Stimulated activated naive B cell treated with anti-CD40 and anti-IgM and Interleukin-4, amounts not matched to agents 10 μg/mL and 1 μg/mL and 100 μg/mL, for 72 hours (primary cell): ENCODE data around the gene RESF1.

Experiments used
- ATAC-seq, 2 donors: fragments of 150-1000 bp; cut with Tn5 transposase; replicated peaks; 2 replicates each; pipeline ENCODE4 v1.10.0; 2021; ENCODE audit warnings: moderate library complexity in 1 of 2
- DNase-seq: peaks from one replicate; pipeline ENCODE4 v3.0.0; 2021
- H3K27ac Mint-ChIP-seq: one replicate; pipeline ENCODE4 v1.8.0; 2022; ENCODE audit warnings: mild to moderate bottlenecking, mixed read lengths
- H3K27me3 Mint-ChIP-seq, 2 donors: one replicate each; pipeline ENCODE4 v1.8.0; 2022; ENCODE audit warnings: mixed read lengths in 2 of 2
- H3K36me3 Mint-ChIP-seq, 2 donors: one replicate each; pipeline ENCODE4 v1.8.0; 2022; ENCODE audit warnings: mixed read lengths in 2 of 2, mild to moderate bottlenecking in 1 of 2
- H3K4me1 Mint-ChIP-seq, 2 donors: one replicate each; pipeline ENCODE4 v1.8.0; 2022; ENCODE audit warnings: mixed read lengths in 2 of 2, mild to moderate bottlenecking in 1 of 2
- H3K4me3 Mint-ChIP-seq, 2 donors: one replicate each; pipeline ENCODE4 v1.8.0; 2022; ENCODE audit warnings: mild to moderate bottlenecking in 2 of 2, mixed read lengths in 2 of 2, moderate library complexity in 1 of 2
- H3K9me3 Mint-ChIP-seq, 2 donors: one replicate each; pipeline ENCODE4 v1.8.0; 2022; ENCODE audit warnings: mixed read lengths in 2 of 2, mild to moderate bottlenecking in 1 of 2

RESF1 gene

DNA sequence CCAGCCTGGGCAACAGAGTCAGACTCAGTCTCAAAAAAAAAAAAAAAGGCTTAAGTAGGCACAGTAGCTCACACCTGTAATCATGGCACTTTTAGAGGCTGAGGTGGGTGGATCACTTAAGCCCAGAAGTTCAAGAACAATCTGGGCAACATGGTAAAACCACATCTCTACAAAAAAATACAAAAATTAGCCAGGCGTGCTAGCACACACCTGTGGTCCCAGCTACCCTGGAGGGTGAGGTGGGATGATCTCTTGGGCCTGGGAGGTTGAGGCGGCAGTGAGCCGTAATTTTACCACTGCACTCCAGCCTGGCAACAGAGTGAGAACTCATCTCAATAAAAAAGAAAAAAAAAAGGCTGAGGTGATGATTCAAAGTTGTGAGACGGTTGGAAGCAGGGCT lies 9.1 kb upstream of the RESF1 start:
- DNase-seq = no peak
- Mint-ChIP-seq H3K36me3 (peaks cover 39 to 60% of the 10 kb centered on the region in 2 donors), H3K9me3 (peaks cover 21 to 27% of the 10 kb centered on the region in 2 donors), H3K27me3 (no peaks in the 10 kb centered on the region), H3K4me3 (no peak overlapping the region), H3K4me1 (peaks cover 30 to 44% of the 10 kb centered on the region in 2 donors), H3K27ac (no peak overlapping the region)
- peak in 1 of 2 donors; percentile 18 for ATAC-seq

DNA sequence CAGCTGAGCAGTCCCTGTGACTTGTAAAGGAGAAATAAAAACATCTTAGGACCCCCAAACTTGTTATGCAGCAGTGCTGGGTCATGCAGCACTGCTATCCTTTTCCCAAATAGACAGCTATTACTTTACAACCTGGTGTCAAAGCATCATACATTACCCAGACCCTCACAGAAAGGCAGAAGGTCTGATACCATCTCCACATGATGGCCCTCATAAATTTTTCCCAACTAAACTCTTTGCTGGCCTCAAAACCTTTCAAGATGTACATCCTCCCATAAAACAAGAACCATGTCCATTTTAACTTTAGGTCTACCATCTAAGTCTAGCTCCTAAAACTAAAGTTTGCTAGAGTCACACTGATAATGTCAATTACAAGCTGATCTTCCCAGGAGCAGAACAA lies 8.7 kb upstream of the RESF1 start:
- H3K27ac Mint-ChIP-seq = peak overlapping the region; percentile 42
- DNase-seq (no peak), ATAC-seq (no peak)
- H3K4me1 Mint-ChIP-seq = peaks cover 34 to 48% of the 10 kb centered on the region in 2 donors
- no peak overlapping the region for H3K4me3 Mint-ChIP-seq
- no peaks in the 10 kb centered on the region for H3K27me3 Mint-ChIP-seq
- peaks cover 42 to 63% of the 10 kb centered on the region in 2 donors for H3K36me3 Mint-ChIP-seq
- peaks cover 24 to 27% of the 10 kb centered on the region in 2 donors for H3K9me3 Mint-ChIP-seq

DNA sequence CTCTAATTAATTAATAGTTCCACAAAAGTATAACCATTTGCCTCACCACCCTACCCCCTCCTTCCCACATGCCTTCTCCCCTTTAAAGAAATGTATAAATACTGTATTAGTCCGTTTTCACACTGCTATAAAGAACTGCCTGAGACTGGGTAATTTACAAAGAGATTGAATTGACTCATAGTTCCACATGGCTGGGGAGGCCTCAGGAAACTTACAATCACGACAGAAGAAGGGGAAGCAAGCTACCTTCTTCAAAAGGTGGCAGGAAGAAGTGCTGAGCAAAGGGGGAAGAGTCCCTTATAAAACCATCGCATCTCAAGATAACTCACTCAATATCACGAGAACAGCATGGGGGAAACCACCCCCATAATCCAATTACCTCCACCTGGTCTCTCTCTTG lies 8.2 kb upstream of the RESF1 start:
- DNase-seq (peak; percentile 35), ATAC-seq (peak; percentile 89 to 92)
- Mint-ChIP-seq H3K36me3 (peaks cover 43 to 61% of the 10 kb centered on the region in 2 donors), H3K4me1 (peaks cover 37 to 51% of the 10 kb centered on the region in 2 donors), H3K27ac (peak overlapping the region; percentile 85), H3K4me3 (peak overlapping the region; percentile 33 to 61), H3K27me3 (no peaks in the 10 kb centered on the region), H3K9me3 (peaks cover 24 to 27% of the 10 kb centered on the region in 2 donors)

DNA sequence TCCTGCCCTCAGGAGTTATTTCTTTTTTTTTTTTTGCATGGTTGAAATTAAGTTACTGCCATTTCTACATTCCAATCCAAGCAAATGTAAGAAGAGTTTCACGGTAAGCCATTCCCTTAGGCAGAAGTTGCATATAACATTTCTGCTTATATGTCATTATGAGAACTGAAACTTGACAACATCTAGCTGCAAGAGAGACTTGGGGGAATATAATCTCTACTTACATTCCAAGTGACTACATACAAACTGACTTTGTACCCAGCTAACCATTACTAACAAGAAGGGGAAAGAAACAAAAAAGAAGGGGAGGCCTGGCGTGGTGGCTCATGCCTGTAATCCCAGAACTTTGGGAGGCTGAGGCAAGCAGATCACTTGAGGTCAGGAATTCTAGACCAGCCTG lies 7.3 kb upstream of the RESF1 start:
- no peak overlapping the region for H3K4me3 Mint-ChIP-seq
- no peaks in the 10 kb centered on the region for H3K27me3 Mint-ChIP-seq
- H3K36me3 Mint-ChIP-seq = peaks cover 48 to 69% of the 10 kb centered on the region in 2 donors
- H3K27ac Mint-ChIP-seq = peak overlapping the region; percentile 16
- ATAC-seq (peak in 1 of 2 donors; percentile 41), DNase-seq (no peak)
- peaks cover 27 to 31% of the 10 kb centered on the region in 2 donors for H3K9me3 Mint-ChIP-seq
- peaks cover 41 to 60% of the 10 kb centered on the region in 2 donors for H3K4me1 Mint-ChIP-seq

DNA sequence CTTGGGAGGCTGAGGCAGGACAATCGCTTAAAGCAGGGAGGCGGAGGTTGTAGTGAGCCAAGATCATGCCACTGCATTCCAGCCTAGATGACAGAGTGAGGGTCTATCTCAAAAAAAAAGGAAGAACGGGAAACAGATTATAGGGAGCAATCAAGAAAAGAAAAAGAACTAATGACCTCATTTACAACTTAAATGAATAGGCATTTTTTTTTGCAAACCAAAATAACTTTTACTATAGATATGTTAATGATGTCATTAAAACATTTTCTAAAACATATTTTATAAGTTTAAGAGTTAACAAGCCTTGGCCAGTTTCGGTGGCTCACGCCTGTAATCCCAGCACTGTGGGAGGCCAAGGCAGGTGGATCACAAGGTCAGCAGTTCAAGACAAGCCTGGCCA lies 6.8 kb upstream of the RESF1 start:
- Mint-ChIP-seq H3K4me3 (no peak overlapping the region), H3K4me1 (peaks cover 43 to 65% of the 10 kb centered on the region in 2 donors), H3K27ac (no peak overlapping the region), H3K9me3 (peaks cover 25 to 28% of the 10 kb centered on the region in 2 donors), H3K27me3 (no peaks in the 10 kb centered on the region), H3K36me3 (peaks cover 48 to 70% of the 10 kb centered on the region in 2 donors)
- ATAC-seq (no peak), DNase-seq (no peak)

DNA sequence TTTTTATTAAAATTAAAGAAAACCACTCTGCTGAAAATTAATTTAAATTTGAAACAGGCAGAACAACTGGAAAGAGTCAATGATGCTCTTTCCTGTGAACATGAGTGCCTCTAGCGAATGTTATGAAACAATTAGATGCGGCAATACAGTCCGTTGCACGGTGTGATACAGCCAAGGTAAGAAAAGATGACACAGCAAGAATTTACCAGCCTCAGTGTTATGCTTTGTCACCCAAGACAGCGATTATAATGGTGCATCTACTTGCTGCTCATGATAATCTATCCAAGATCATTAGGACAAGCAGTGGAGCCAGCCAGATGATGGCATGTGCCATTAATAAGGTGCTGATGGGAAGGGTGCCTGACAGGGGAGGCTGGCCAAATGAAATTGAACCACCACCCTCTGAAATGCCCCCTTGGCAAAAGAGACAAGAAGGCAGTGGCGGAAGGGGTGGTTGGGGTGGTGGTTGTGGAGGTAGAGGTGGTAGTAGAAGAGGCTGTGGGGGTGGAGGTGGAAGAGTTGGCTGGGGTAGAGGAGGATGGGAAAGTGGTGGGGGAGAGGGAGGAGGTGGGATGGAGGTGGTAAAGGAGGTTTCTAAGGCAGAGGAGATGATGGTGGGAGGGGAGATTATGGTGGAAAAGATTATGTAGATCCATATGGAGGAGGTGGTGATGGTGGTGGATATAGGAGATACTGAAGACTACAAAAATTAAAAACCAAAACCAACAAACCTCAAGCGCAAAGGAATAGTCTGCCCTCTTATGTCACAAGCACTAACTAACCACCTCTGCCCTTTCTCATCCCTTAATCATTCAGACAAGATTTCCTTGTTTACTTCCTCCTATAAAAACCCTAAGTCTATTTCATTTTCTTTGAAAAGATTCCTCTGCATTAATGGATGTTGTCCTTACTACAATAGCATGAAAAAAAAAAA lies 4.0 kb upstream of the RESF1 start:
- peaks cover 14 to 16% of the 10 kb centered on the region in 2 donors for H3K9me3 Mint-ChIP-seq
- ATAC-seq = no peak
- H3K27ac Mint-ChIP-seq = peak overlapping the region; percentile 75
- peak overlapping the region in 1 of 2 donors; percentile 31 for H3K4me3 Mint-ChIP-seq
- H3K27me3 Mint-ChIP-seq = no peaks in the 10 kb centered on the region
- H3K4me1 Mint-ChIP-seq = peaks cover 37 to 66% of the 10 kb centered on the region in 2 donors
- DNase-seq = no peak
- H3K36me3 Mint-ChIP-seq = peaks cover 36 to 60% of the 10 kb centered on the region in 2 donors

DNA sequence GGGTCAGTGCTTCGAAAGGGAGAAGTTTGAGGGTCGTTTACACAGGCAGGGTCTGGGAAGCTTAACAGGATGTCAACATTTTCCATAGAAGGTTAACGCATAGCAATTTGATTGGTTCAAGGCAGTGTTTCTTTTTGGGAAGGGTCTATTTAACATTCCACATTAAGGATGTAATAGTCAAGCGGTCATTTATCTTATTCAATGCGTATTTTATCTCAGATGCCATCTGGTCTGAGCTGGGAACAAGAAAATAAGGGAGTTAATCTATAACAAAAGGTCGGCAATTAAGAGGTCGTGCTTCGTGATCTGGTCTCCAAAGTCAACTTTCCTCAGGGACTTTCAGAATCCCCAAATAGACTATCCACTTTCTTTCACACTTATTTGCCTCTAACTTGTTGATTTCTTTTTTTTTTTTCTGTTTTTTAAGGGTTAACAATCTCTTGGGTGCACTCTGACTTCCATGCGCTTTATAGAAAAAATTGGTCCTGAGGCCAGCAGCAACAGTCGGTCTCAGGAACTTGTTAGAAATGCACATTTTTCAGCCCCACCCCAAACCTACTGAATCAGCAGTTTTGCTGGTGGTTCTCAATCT lies 550 bp upstream of the RESF1 start:
- peaks cover 38 to 79% of the 10 kb centered on the region in 2 donors for H3K4me1 Mint-ChIP-seq
- H3K36me3 Mint-ChIP-seq = peaks cover 30 to 64% of the 10 kb centered on the region in 2 donors
- peak overlapping the region; percentile 90 to 96 for H3K4me3 Mint-ChIP-seq
- ATAC-seq = no peak
- H3K27me3 Mint-ChIP-seq = no peaks in the 10 kb centered on the region
- no peak for DNase-seq
- peak overlapping the region; percentile 94 for H3K27ac Mint-ChIP-seq
- peaks cover 4 to 8% of the 10 kb centered on the region in 2 donors for H3K9me3 Mint-ChIP-seq

DNA sequence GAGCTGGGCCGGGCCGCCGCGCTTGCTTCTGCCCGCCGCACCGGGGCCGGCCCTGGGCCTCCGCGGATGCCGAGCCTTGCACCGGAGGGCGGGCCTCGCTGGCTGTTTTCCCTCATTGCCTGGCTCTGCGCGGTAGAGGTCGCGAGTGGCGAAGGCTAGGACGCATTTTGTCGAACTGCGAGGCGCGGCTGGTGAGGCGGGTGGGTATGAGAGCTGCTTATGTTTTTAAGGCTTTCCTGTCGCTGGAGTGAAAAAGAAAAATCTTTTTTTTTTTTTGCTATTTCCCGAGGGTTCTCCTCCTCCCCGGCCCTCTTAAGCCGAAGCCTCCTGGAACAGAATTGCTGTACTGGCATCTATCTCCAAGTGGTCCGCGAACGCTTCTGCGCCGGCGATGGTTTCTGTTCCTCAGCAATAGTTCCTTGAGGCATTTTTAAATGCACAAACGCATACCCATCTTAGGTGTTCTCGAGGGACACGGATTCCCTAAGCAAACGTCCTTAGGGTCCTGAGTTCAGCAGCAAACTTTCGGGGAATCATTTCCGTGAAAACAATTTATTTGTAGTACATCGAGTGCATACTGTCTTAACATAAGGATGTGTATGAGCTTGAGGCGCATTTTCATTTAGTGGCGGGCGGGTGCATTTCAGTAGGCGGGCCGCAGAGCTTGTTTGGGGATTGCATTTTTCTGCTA lies 631 bp downstream of the RESF1 start:
- peak; percentile 62 to 66 for ATAC-seq
- peaks cover 42 to 83% of the 10 kb centered on the region in 2 donors for H3K4me1 Mint-ChIP-seq
- peak overlapping the region; percentile 93 to 96 for H3K4me3 Mint-ChIP-seq
- no peaks in the 10 kb centered on the region for H3K27me3 Mint-ChIP-seq
- H3K9me3 Mint-ChIP-seq = peaks cover 8 to 15% of the 10 kb centered on the region in 2 donors
- peaks cover 38 to 71% of the 10 kb centered on the region in 2 donors for H3K36me3 Mint-ChIP-seq
- DNase-seq = peak; percentile 62
- H3K27ac Mint-ChIP-seq = peak overlapping the region; percentile 97

DNA sequence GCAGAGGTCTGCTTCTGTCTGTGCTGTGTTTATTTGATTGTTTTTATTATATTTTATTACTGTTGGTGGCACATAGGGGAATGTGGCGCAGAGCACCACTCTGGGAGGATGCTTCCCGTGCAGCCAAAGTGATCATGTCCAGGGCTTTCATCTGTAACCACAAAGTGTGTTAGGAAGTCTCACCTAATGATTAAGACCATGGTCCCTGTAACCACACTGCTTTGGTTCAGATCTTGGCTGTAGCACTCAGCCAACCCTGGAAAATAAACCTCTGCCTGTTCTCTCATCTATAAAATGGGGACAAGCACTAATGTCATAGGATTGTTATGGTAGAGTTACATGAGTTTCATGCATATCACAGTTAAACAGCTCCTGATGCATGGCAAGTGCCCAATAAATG lies 1.9 kb downstream of the RESF1 start:
- H3K4me3 Mint-ChIP-seq = peak overlapping the region; percentile 93 to 96
- peaks cover 41 to 74% of the 10 kb centered on the region in 2 donors for H3K36me3 Mint-ChIP-seq
- DNase-seq = no peak
- H3K27ac Mint-ChIP-seq = peak overlapping the region; percentile 97
- ATAC-seq = no peak
- no peaks in the 10 kb centered on the region for H3K27me3 Mint-ChIP-seq
- peaks cover 8 to 15% of the 10 kb centered on the region in 2 donors for H3K9me3 Mint-ChIP-seq
- H3K4me1 Mint-ChIP-seq = peaks cover 42 to 84% of the 10 kb centered on the region in 2 donors

DNA sequence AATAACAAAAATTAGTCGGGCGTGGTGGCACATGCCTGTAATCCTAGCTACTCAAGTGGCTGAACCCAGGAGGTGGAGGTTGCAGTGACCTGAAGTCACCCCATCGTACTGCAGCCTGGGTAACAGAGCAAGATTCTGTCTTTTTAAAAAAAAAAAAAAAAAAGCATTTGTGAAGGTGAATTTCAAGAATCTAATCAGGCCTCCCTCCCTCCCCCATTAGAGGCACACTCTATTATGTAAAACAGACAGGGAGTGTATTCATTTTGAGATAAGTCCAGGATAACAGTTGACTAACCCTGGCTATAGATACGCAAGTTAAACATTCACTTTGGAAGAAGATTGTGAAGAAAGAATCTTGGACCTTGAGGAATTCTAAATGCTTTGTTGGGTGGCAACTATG lies 2.9 kb downstream of the RESF1 start:
- ATAC-seq (no peak), DNase-seq (no peak)
- Mint-ChIP-seq H3K9me3 (peaks cover 4 to 12% of the 10 kb centered on the region in 2 donors), H3K4me1 (peaks cover 47 to 84% of the 10 kb centered on the region in 2 donors), H3K4me3 (peak overlapping the region in 1 of 2 donors; percentile 93), H3K27me3 (no peaks in the 10 kb centered on the region), H3K27ac (no peak overlapping the region), H3K36me3 (peaks cover 45 to 75% of the 10 kb centered on the region in 2 donors)

DNA sequence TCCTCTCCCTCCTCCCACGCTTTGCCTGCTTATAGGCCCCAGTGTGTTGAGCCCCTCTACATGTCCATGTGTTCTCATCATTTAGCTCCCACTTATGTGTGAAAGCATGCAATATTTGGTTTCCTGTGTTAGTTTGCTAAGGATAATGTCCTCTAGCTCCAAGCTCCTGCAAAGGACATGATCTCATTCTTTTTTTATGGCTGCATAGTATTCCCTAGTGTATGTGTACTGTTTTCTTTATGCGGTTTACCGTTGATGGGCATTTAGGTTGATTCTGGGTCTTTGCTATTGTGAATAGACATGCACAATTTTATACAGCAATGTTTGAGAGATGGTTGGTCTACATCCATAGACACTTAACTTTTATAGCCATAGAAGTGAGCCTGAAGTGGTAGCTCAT lies 5.1 kb downstream of the RESF1 start:
- H3K36me3 Mint-ChIP-seq = peaks cover 45 to 79% of the 10 kb centered on the region in 2 donors
- H3K9me3 Mint-ChIP-seq = peaks cover 4 to 12% of the 10 kb centered on the region in 2 donors
- H3K4me3 Mint-ChIP-seq = peak overlapping the region; percentile 28 to 40
- peak overlapping the region; percentile 69 for H3K27ac Mint-ChIP-seq
- ATAC-seq (no peak), DNase-seq (no peak)
- H3K27me3 Mint-ChIP-seq = no peaks in the 10 kb centered on the region
- peaks cover 49 to 88% of the 10 kb centered on the region in 2 donors for H3K4me1 Mint-ChIP-seq

DNA sequence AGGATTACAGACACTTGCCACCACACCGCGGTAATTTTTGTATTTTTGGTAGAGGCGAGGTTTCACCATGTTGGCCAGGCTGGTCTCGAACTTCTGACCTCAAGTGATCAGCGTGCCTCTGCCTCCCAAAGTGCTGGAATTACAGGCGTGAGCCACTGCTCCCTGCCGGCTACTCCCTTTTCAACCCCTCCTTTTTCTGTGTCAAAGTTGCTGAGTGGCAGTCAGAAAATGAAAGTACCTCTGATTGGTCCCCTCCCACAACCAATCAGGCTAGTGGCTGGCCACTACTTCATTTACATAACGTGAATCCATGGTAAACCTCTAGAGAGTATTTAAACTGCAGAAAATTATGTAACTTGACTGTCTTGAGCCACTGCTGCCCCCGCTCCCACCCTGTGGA lies 5.9 kb downstream of the RESF1 start:
- no peaks in the 10 kb centered on the region for H3K27me3 Mint-ChIP-seq
- peaks cover 4 to 12% of the 10 kb centered on the region in 2 donors for H3K9me3 Mint-ChIP-seq
- no peak for ATAC-seq
- no peak for DNase-seq
- H3K27ac Mint-ChIP-seq = no peak overlapping the region
- H3K4me3 Mint-ChIP-seq = peak overlapping the region; percentile 52 to 53
- peaks cover 49 to 81% of the 10 kb centered on the region in 2 donors for H3K36me3 Mint-ChIP-seq
- H3K4me1 Mint-ChIP-seq = peaks cover 52 to 93% of the 10 kb centered on the region in 2 donors

DNA sequence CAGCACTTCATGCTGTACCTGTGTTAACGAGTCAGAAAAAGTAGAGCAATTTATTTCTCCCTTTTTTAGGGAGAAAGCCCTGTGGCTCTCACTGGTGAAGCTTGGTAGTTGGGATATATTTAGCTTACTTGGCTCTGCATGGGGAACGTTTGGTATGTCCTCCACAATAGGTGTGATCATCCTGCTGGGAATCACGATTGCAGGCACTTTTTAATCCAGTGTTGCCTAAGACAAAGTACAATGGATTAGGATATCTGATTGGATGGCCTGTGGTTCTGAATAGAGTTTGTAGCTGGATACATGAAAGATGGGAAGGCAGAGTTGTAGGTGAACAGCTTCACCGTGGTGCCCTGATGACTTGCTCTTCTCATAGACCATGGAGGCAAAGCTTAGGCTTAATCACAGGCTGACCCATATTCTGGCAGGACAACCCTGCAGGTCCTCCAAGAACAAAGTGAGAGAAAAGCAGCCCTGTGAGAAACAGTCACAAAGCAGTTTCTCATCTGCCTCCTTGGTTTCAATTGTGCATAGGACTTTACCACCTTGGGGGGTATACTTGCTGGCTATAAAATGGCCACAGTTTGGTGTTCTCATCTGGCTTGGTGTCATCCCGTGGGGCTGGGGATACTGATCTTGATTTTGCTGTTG lies 7.5 kb downstream of the RESF1 start:
- Mint-ChIP-seq H3K9me3 (peaks cover 4 to 12% of the 10 kb centered on the region in 2 donors), H3K4me1 (peaks cover 45 to 77% of the 10 kb centered on the region in 2 donors), H3K27ac (peak overlapping the region; percentile 21), H3K27me3 (no peaks in the 10 kb centered on the region), H3K36me3 (peaks cover 61 to 83% of the 10 kb centered on the region in 2 donors), H3K4me3 (peak overlapping the region in 1 of 2 donors; percentile 50)
- no peak for DNase-seq
- peak; percentile 17 to 27 for ATAC-seq
